PC-9 (cell line): ENCODE results near the gene PANX1. TPM values are rescaled to one million over a fixed set of nuclear protein-coding genes. Genes with fewer than 3 reads are reported as not detected.

Experiments
- BruUV-seq: library from RNA; stranded (reverse); fragments of 400-500 nt; replicated peaks from 2 replicates; lab custom pipeline; 2021; lab: Mats Ljungman, UMichigan
- CTCF ChIA-PET: fragments of 300-600 bp; sonication (Branson Sonifier 250); formaldehyde crosslinking; loops from one replicate; lab custom pipeline; 2022; ENCODE audit warnings: antibody characterized with exemption; lab: Charles Lee
- POLR2A ChIA-PET: fragments of 300-600 bp; sonication (Branson Sonifier 250); formaldehyde crosslinking; loops from one replicate; lab custom pipeline; 2022; ENCODE audit warnings: antibody characterized with exemption; ENCODE audit not compliant: unreplicated experiment; lab: Charles Lee
- DNase-seq, 2 experiments: peaks; one replicate each; pipeline versions ENCODE4 v3.0.0 to v3.0.0-alpha.2; 2015 to 2022; ENCODE audit warnings: mixed read lengths in 1 of 2
- H2AFZ ChIP-seq: fragments of 200-600 bp; sonication (generic); 2 replicates; pipeline ENCODE4 v1.8.1; 2017; ENCODE audit warnings: antibody characterized with exemption
- H3F3A ChIP-seq: fragments of 200-600 bp; sonication (generic); 2 replicates; pipeline ENCODE4 v1.8.1; 2017; ENCODE audit warnings: antibody characterized with exemption, mild to moderate bottlenecking, low read depth; ENCODE audit not compliant: insufficient read depth
- H3K27ac ChIP-seq: fragments of 200-600 bp; sonication (generic); 2 replicates; pipeline ENCODE4 v1.6.1; 2016; ENCODE audit warnings: mixed run types
- H3K27me3 ChIP-seq: fragments of 200-600 bp; sonication (generic); 2 replicates; pipeline ENCODE4 v1.6.1; 2016; ENCODE audit warnings: low read depth, mixed run types; ENCODE audit not compliant: insufficient read depth
- H3K36me3 ChIP-seq: fragments of 200-600 bp; sonication (generic); 2 replicates; pipeline ENCODE4 v1.6.1; 2016; ENCODE audit warnings: low read depth, mixed run types
- H3K4me1 ChIP-seq: fragments of 200-600 bp; sonication (generic); replicated peaks from 2 replicates; pipeline ENCODE4 v1.6.1; 2016; ENCODE audit warnings: mixed run types; ENCODE audit not compliant: insufficient read depth
- H3K4me2 ChIP-seq: fragments of 200-600 bp; sonication (generic); 2 replicates; pipeline ENCODE4 v1.6.1; 2017; ENCODE audit warnings: mixed run types
- H3K4me3 ChIP-seq: fragments of 200-600 bp; sonication (generic); 2 replicates; pipeline ENCODE4 v1.6.1; 2016; ENCODE audit warnings: mixed run types
- H3K79me2 ChIP-seq: fragments of 200-600 bp; sonication (generic); 2 replicates; pipeline ENCODE4 v1.6.1; 2017; ENCODE audit warnings: low read depth, mixed run types
- H3K9me2 ChIP-seq: fragments of 200-600 bp; sonication (generic); 2 replicates; pipeline ENCODE4 v1.8.1; 2017; ENCODE audit warnings: mild to moderate bottlenecking; ENCODE audit not compliant: insufficient read depth
- H3K9me3 ChIP-seq: fragments of 200-600 bp; sonication (generic); 2 replicates; pipeline ENCODE4 v1.8.1; 2016; ENCODE audit warnings: low read depth; ENCODE audit not compliant: insufficient read depth
- H4K20me1 ChIP-seq: fragments of 200-600 bp; sonication (generic); 2 replicates; pipeline ENCODE4 v1.8.1; 2017; ENCODE audit not compliant: insufficient read depth
- EZH2 ChIP-seq: fragments of 200-600 bp; sonication (generic); IDR thresholded peaks from 2 replicates; pipeline ENCODE4 v1.8.0; 2017; ENCODE audit warnings: antibody characterized with exemption, low read depth
- intact Hi-C: fragments of 100-400 bp; cut with micrococcal nuclease; formaldehyde crosslinking; loops from one replicate; pipeline ENCODE4 v1.10.0; 2022; ENCODE audit not compliant: unreplicated experiment
- total RNA-seq: library from RNA; stranded (reverse); gene quantifications from 2 replicates; pipeline ENCODE4 v1.2.3, GENCODE V29; 2021
- TF ChIP-seq, protein P1 (sequence below): fragments of 200-600 bp; sonication (generic); conservative IDR thresholded peaks from 2 replicates; pipeline ENCODE4 v1.6.1; 2017; ENCODE audit warnings: mixed run types, antibody characterized with exemption, mild to moderate bottlenecking, moderate library complexity

PANX1 gene
- total RNA-seq, 1 experiment from 2014 or later = 12.6 TPM

DNA sequence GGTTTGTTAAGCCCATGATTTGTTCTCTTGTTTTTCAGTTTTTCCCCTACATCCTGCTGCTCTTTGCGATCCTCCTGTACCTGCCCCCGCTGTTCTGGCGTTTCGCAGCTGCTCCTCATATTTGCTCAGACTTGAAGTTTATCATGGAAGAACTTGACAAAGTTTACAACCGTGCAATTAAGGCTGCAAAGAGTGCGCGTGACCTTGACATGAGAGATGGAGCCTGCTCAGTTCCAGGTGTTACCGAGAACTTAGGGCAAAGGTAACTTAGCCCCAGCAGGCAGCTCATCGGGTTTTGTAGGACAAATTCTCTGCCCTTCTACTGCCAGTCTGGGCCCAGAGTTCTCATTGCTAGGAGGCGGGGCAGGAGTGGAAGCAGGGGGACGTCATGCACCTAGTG is 49.7 kb downstream of the PANX1 start:
- intact Hi-C loops = no loop called here
- Histone ChIP-seq H3K9me2 (no peaks in the 10 kb centered on the region), H3K27me3 (no peaks in the 10 kb centered on the region), H3K79me2 (no peaks in the 10 kb centered on the region; the same call in 1 of the 2 replicates), H3F3A (no peaks in the 10 kb centered on the region), H3K4me3 (no peak overlapping the region), H2AFZ (no peak overlapping the region), H3K27ac (no peak overlapping the region), H4K20me1 (0 out of 2 replicates have a peak, but pooled peaks cover 4% of the 10 kb centered on the region), H3K4me2 (no peak overlapping the region), H3K36me3 (peaks cover 6% of the 10 kb centered on the region; the same call in 1 of the 2 replicates), H3K4me1 (no peaks in the 10 kb centered on the region), H3K9me3 (no peaks in the 10 kb centered on the region)
- TF ChIP-seq, protein P1, sequence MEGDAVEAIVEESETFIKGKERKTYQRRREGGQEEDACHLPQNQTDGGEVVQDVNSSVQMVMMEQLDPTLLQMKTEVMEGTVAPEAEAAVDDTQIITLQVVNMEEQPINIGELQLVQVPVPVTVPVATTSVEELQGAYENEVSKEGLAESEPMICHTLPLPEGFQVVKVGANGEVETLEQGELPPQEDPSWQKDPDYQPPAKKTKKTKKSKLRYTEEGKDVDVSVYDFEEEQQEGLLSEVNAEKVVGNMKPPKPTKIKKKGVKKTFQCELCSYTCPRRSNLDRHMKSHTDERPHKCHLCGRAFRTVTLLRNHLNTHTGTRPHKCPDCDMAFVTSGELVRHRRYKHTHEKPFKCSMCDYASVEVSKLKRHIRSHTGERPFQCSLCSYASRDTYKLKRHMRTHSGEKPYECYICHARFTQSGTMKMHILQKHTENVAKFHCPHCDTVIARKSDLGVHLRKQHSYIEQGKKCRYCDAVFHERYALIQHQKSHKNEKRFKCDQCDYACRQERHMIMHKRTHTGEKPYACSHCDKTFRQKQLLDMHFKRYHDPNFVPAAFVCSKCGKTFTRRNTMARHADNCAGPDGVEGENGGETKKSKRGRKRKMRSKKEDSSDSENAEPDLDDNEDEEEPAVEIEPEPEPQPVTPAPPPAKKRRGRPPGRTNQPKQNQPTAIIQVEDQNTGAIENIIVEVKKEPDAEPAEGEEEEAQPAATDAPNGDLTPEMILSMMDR = no peak
- TF ChIP-seq EZH2 = no peak
- ChIA-PET CTCF (no interaction called here), POLR2A (no interaction called here)
- BruUV-seq = no TSS peak
- no peak for DNase-seq

DNA sequence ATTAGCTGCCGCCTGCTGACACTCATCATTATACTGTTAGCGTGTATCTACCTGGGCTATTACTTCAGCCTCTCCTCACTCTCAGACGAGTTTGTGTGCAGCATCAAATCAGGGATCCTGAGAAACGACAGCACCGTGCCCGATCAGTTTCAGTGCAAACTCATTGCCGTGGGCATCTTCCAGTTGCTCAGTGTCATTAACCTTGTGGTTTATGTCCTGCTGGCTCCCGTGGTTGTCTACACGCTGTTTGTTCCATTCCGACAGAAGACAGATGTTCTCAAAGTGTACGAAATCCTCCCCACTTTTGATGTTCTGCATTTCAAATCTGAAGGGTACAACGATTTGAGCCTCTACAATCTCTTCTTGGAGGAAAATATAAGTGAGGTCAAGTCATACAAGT is 51.1 kb downstream of the PANX1 start:
- POLR2A ChIA-PET = no interaction called here

DNA sequence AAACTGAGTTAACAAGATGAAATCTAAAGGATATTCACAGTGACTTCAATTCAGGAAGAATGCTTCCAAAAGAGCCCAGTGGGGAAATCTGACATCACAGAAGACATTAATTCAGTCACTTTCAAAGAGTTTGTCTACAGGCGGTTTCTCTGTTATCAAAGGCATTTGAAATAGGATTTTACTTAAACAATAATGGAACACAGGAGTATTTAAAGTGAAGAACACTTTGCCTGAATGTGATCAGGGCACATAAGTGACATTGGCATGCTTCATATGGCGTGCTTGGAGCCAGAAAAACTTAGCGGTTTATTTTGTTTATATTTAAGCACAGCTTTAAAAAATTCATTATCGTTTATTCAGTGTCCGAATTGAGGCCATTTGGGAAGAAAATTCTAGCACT is 52.9 kb downstream of the PANX1 start:
- no peak for DNase-seq
- Histone ChIP-seq H3K4me1 (no peaks in the 10 kb centered on the region), H3K27ac (no peak overlapping the region), H3K36me3 (peaks cover 6% of the 10 kb centered on the region; the same call in 1 of the 2 replicates), H3K9me3 (no peaks in the 10 kb centered on the region), H4K20me1 (0 out of 2 replicates have a peak, but pooled peaks cover 4% of the 10 kb centered on the region), H3K9me2 (no peaks in the 10 kb centered on the region), H3K4me3 (no peak overlapping the region), H2AFZ (no peak overlapping the region), H3K79me2 (no peaks in the 10 kb centered on the region), H3K4me2 (no peak overlapping the region), H3K27me3 (no peaks in the 10 kb centered on the region), H3F3A (no peaks in the 10 kb centered on the region)
- BruUV-seq = TSS peak; percentile 26
- TF ChIP-seq EZH2 = no peak
- TF ChIP-seq, protein P1 = no peak
- CTCF ChIA-PET = no interaction called here
- intact Hi-C loops = loop anchor here (5.0 kb wide), 1 partner anchor 236 kb away; no protein-coding TSS in a partner anchor
- POLR2A ChIA-PET = no interaction called here

More for the DNA sequence above, 51.1 kb downstream of the PANX1 start:
- TF ChIP-seq, protein P1 = no peak
- no peak for TF ChIP-seq EZH2
- no peak overlapping the region for H3K27ac ChIP-seq
- H3K36me3 ChIP-seq = peaks cover 6% of the 10 kb centered on the region; the same call in 1 of the 2 replicates
- H3K79me2 ChIP-seq = no peaks in the 10 kb centered on the region; the same call in 1 of the 2 replicates
- no peak overlapping the region for H3K4me3 ChIP-seq
- 0 out of 2 replicates have a peak, but pooled peaks cover 4% of the 10 kb centered on the region for H4K20me1 ChIP-seq
- intact Hi-C loops = loop anchor here (5.0 kb wide), 1 partner anchor 238 kb away; no protein-coding TSS in a partner anchor
- no peak overlapping the region for H2AFZ ChIP-seq
- CTCF ChIA-PET = no interaction called here
- H3K9me3 ChIP-seq = no peaks in the 10 kb centered on the region
- H3F3A ChIP-seq = no peaks in the 10 kb centered on the region
- no peak overlapping the region for H3K4me2 ChIP-seq
- H3K27me3 ChIP-seq = no peaks in the 10 kb centered on the region
- no peak for DNase-seq
- no peaks in the 10 kb centered on the region for H3K4me1 ChIP-seq
- no TSS peak for BruUV-seq
- H3K9me2 ChIP-seq = no peaks in the 10 kb centered on the region
